C4-2B (cell line): ENCODE measurements around the gene FAM53B.

Experiments
- H3K27ac ChIP-seq: fragments of 450-650 bp; 2 replicates; pipeline ENCODE4 v1.5.1; 2017
- CTCF ChIP-seq: fragments of 450-650 bp; conservative IDR thresholded peaks from 2 replicates; pipeline ENCODE4 v1.5.1; 2017; ENCODE audit warnings: mild to moderate bottlenecking
- ZFX ChIP-seq: fragments of 450-650 bp; IDR thresholded peaks from 2 replicates; pipeline ENCODE4 v1.6.1; 2017

Gene FAM53B

DNA sequence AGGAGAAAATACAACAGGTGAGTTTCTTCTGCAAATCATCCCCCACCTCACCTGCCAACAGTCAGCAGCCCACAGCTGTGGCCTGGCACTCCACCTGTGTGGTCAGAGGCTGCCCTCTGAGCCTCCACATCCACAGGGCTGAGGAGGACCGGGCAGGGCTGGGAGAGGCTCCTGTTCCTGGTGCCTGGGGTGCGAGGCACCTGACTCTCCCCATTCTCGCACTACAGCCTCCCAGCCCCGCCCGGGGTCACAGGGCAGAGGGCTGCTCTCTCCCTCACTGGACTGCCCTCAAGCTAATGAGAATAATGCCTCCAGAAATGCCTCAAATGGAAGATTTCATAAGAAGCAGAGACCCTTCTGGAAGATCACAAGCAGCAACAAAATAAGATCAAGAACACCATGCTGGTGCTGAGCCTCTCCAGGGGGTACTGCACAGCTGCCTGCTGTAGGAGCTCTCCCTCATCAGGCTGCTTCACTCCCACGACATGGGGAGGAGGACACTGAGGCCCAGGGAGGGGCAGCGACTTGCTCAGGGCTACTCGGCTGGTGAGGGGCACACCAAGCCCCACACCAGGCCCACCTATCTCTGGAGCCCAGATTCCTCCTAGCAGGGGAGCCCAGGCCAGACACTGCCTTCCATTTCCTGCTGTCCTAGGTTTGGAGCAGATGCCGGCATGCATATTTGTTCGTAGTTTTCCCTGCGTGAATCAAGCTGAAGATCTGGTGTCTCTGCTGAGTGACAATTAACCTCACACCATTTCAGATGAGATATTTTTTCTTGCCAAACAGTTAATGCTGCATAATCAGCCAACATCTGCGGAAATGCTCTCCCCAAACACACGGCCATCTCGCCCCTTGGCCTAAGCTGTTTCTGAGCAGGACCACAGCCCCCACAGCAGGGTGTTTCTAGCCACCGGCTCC is 76.5 kb downstream of the FAM53B start:
- H3K27ac ChIP-seq: no peak overlapping the region

GRCh38 chr10:124666494-124666893 is 77.7 kb downstream of the FAM53B start:
- H3K27ac ChIP-seq: no peak overlapping the region
- TF ChIP-seq CTCF: no peak

More for the DNA sequence above, 76.5 kb downstream of the FAM53B start:
- TF ChIP-seq CTCF (no peak), ZFX (no peak)

- no peak overlapping the region for H3K27ac ChIP-seq
- no peak for TF ChIP-seq CTCF
- TF ChIP-seq ZFX: no peak
Measured at GRCh38 chr10:124665980-124666379, 78.2 kb downstream of the FAM53B start.

DNA sequence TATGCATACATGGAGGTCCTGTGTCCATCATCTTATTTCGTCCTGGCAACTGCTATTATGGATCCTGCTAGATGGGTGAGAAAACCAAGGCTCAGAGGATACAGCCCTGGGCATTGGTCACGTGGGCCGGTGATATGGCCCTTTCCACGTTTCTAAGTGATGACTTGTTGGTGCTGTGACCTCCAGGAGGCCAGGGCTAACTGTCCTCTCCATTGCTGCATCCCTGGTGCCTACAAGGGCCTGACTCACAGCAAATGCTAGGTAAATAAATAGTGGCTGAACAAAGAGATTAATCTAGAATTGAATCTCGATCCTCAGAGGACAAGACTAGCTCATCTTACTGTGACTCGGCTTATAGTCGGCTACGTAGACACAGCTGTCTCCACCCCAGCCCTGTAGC is 78.6 kb downstream of the FAM53B start:
- TF ChIP-seq ZFX (no peak), CTCF (no peak)
- H3K27ac ChIP-seq: no peak overlapping the region

DNA sequence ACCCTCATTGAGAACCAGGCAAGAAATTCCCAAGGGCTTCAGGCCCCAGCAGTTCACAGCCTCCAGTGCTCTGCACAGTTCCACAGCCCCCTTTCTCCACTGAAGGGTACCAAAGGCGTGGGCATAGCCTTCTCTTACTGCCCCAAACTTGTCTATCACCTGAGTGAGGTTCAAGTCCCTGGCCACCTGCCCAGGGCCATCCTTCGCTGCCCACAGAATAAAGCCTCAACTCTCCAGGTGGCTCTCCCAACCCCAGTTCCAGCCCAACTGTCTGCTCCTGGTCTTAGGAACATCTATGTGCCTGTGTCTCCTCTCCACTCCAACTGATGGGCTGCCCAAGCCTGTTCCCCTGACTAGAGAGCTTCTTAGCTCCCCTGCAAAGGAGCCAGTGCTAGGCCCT is 79.1 kb downstream of the FAM53B start:
- TF ChIP-seq ZFX (no peak), CTCF (no peak)
- H3K27ac ChIP-seq: no peak overlapping the region

- TF ChIP-seq CTCF (no peak), ZFX (no peak)
- H3K27ac ChIP-seq: no peak overlapping the region
Measured at GRCh38 chr10:124663766-124664360, 80.3 kb downstream of the FAM53B start.

DNA sequence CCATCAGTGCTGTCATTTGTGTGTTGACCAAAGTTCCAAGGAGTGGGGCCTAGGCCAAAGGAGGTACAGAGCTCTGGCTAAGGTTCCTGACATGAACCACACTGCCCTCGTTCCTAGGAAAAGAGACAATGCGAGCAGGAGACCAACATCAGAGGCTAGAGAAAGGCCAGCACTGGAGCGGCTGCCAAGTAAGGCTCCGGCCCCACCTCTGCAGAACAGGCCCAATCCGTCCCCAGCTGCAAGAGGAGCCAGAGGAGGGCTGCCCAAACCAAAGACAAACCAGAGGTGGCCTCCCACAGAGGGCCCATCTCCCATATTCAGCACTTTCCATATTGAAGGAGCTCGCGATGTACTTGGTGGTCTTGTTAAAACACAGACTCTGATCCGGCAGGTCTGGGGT is 81.0 kb downstream of the FAM53B start:
- TF ChIP-seq ZFX (no peak), CTCF (no peak)
- no peak overlapping the region for H3K27ac ChIP-seq
